Pericardium fibroblast (primary cell): ENCODE results near the gene ANKRD16. TPM values are rescaled to one million over a fixed set of nuclear protein-coding genes. Genes with fewer than 3 reads are reported as not detected.

ENCODE experiments used
- total RNA-seq: library from RNA; depleted of rRNA; stranded (reverse); fragments of >200 nt; gene quantifications from 2 replicates; pipeline ENCODE4 v1.2.3, GENCODE V29; 2015

The ANKRD16 gene
- 3.5 and 6.7 TPM in 2 replicates for total RNA-seq

DNA sequence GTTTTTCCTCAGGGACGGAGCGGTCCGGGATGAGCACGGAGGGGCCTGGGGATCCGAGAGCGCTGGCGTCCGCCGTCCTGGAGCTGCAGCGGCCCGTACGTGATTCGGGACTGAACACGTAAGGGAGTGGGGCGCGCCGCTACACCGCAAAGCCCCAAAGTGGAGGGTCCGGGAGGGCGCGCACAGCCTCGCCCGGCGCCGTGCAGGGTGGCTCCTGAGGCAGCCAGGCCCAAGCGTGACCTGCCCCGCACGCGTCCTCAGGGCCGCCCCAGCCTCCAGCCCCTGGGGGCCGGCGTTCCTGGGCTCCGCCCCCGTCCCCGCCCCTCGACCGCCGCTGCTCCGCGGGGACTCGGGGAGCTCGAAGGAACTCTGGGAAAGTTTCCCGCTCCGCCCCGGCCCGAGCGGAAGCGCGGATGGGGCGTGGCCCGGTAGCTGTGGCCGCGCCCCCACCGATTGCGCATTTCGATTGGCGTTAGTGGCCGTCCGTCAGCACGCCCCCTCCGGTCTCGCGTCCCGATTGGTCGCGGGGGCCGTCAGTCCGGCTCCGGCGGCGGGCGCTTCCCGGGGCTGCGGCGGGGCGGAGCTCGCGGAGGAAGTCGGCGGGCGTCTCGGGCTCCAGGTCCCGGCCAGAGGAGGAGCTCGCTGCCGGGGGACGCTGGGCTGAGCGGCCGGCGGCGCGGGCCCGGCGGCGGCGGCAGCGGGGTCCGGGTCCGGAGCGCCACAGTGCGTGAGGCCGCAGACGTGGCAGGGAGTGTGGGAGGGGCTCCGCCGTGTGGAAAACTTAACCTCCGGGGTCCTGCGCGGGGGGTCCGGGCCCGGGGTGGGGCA is at the start of gene ANKRD16, which contains the start of gene FBH1:
Gene ANKRD16, minus strand, starts transcription at position 270 of the 828 bp plus-strand sequence. CDS start 539 bp downstream, outside the sequence.
Gene FBH1, plus strand, starts transcription at position 620 of the 828 bp plus-strand sequence. Its CDS starts 103 bp downstream, at position 723.

DNA sequence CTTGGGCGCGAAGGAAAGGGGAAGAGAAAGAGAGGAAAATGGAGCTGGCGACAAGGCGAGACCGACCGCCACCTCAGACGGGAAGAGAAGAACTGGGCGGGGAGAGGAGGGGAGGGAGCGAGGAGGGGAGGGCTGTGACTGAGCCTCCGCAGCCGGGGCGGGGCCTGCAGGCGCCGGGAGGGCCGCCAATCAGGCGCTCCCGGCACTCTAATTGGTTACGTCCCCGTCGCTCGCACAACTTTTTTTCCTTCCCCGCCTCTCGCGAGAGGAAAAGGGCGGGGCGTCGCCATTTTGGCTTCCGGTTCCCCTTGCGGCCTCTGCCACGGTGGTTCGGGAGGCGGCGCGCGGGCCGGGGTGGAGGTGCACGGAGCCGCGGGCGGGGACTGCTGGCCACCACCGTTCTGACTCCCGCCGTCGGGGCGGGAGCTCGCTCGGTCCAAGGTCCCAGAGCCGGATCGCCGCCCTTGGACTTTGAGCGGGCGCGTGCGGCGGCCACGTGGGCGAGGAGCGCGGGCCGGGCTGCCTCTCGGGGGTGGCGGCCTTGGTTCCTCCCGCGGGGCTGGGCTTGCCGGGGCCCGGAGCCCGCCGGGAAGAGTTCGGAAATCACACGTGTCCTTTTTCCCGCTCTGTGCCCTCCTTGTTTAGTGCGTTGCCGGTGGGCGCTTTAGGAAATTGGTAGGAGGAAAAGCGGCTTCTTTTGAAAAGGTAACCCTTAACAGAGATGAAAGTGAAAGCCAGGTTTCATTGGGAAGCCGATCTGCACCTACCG is 76.2 kb downstream of the ANKRD16 start, which contains the start of gene GDI2:
Gene GDI2, minus strand, starts transcription at position 94 of the 769 bp plus-strand sequence. CDS start 176 bp downstream, outside the sequence.

Other genes with a start within 250 kb of the ANKRD16 start
- 11.4 and 14.7 TPM in 2 replicates for gene ASB13, start 223.3 kb downstream of the ANKRD16 start, total RNA-seq
- gene TASOR2, start 205.1 kb downstream of the ANKRD16 start, total RNA-seq = 21.4 and 32.1 TPM in 2 replicates
- gene GDI2, start 76.5 kb downstream of the ANKRD16 start, total RNA-seq = 273 and 308 TPM in 2 replicates
- gene FBH1, start 350 bp upstream of the ANKRD16 start, total RNA-seq = 63.6 and 78.6 TPM in 2 replicates
- gene IL15RA, start 87.7 kb upstream of the ANKRD16 start, total RNA-seq = 7.8 and 12.5 TPM in 2 replicates
- not detected in 2 replicates for gene IL2RA, start 172.5 kb upstream of the ANKRD16 start, total RNA-seq
- 22.9 and 30.6 TPM in 2 replicates for gene RBM17, start 199.1 kb upstream of the ANKRD16 start, total RNA-seq